Fibroblast of villous mesenchyme (primary cell): Measurements from ENCODE around the gene PLEKHG7. TPM values are rescaled to one million over a fixed set of nuclear protein-coding genes. Genes with fewer than 3 reads are reported as not detected.

Source experiments
- DNase-seq: peaks from one replicate; pipeline ENCODE4 v3.0.0-alpha.2; 2010; ENCODE audit warnings: low read depth
- H3K4me3 ChIP-seq: 2 replicates; pipeline ENCODE4 v1.5.1; 2011; ENCODE audit warnings: low read depth, mild to moderate bottlenecking, low read length
- total RNA-seq: library from RNA; depleted of rRNA; stranded (reverse); fragments of >200 nt; gene quantifications from 2 replicates; pipeline ENCODE4 v1.2.3, GENCODE V29; 2012
- TF ChIP-seq, protein P1 (sequence below): IDR thresholded peaks from 2 replicates; pipeline ENCODE4 v1.5.1; 2012; ENCODE audit warnings: low read depth, mild to moderate bottlenecking, low read length; ENCODE audit not compliant: insufficient read depth

The PLEKHG7 gene
- total RNA-seq, 1 donor, result not detected

DNA sequence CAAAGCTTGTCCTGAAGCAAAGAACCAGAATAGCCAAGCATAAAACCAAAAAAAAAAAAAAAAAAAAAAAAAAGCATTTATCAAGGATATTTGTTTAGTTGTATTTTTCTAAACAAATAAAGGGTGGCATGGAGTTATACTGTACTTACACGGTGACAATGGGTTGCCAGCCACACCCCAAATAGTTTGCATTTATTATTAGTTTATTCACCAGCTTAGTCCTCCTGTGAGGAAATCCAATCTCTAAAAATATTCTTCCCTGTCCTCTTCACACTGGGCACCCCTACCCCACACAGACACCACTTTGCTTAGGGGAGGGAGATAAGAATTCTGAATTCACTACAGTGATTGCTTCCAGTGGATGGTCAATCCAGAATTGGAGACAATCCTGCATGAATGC lies 18.9 kb downstream of the PLEKHG7 start:
- H3K4me3 ChIP-seq, result no peak overlapping the region
- DNase-seq, result no peak
- TF ChIP-seq, protein P1, sequence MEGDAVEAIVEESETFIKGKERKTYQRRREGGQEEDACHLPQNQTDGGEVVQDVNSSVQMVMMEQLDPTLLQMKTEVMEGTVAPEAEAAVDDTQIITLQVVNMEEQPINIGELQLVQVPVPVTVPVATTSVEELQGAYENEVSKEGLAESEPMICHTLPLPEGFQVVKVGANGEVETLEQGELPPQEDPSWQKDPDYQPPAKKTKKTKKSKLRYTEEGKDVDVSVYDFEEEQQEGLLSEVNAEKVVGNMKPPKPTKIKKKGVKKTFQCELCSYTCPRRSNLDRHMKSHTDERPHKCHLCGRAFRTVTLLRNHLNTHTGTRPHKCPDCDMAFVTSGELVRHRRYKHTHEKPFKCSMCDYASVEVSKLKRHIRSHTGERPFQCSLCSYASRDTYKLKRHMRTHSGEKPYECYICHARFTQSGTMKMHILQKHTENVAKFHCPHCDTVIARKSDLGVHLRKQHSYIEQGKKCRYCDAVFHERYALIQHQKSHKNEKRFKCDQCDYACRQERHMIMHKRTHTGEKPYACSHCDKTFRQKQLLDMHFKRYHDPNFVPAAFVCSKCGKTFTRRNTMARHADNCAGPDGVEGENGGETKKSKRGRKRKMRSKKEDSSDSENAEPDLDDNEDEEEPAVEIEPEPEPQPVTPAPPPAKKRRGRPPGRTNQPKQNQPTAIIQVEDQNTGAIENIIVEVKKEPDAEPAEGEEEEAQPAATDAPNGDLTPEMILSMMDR, result no peak

DNA sequence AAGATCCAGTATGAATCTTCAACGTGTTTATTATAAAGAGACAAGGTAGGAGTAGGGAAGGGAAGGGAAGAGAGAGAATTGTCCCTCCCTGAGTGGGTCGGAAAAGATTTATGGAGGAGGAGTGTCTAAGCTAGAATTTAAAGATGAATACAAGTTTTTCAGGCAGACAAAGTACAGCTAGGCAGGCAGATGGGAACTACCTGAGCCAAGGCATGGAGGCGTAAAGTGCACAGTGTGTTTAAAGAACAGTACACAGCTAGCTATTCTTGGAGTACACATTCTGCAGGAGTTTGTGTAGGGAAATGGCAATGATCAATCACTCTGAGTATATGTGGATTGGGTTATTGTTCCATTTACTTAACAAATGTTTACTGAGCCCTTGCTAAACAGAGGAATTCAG lies 20.1 kb downstream of the PLEKHG7 start:
- no peak for DNase-seq
- TF ChIP-seq, protein P1, result no peak
- H3K4me3 ChIP-seq, result no peak overlapping the region

DNA sequence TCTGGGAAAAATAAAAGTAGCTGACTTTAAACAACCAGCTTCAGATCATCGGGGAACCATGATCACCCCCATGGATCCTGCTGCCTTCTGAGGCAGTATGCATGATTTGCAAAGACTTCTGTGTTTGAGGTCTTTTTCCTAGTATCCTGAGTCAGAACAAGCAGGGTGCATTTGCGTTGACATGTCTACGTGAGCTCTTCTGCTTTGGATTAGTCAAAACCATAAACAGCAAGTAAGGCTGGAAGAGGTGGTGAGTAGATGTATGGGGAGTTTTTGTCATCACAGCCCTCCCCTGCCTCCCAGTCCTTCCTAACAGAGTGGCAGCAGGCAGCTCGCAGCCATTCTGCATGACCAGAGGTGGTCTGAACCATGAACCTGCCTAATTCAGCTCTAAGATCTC lies 24.1 kb downstream of the PLEKHG7 start:
- no peak for DNase-seq
- TF ChIP-seq, protein P1, result no peak
- H3K4me3 ChIP-seq, result no peak overlapping the region

DNA sequence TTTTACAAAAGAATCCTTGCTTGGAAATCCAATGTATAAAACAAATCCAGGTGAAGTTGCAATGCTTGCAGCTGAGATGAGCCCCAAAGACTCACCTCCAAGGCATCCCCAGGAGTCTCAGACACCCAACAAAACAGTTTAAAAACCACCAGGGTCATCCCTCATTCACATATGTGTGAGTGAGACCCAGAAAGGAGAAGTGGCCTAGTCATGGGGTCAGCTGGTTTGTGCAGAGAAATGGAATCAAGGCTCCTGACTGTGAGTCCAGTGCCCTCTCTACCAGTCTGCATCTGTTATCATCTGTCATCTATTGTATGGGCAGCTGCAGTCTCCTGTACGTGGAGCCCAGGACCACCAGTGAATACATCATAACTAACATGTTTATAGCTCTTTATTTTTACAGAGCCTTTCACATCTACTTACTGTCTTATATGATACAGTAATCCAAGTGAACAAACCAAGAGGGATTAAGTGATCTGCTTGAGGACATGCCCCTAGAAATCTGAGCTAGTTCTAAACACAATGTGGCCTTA lies 27.1 kb downstream of the PLEKHG7 start:
- H3K4me3 ChIP-seq, result no peak overlapping the region
- DNase-seq, result no peak
- TF ChIP-seq, protein P1, result no peak

DNA sequence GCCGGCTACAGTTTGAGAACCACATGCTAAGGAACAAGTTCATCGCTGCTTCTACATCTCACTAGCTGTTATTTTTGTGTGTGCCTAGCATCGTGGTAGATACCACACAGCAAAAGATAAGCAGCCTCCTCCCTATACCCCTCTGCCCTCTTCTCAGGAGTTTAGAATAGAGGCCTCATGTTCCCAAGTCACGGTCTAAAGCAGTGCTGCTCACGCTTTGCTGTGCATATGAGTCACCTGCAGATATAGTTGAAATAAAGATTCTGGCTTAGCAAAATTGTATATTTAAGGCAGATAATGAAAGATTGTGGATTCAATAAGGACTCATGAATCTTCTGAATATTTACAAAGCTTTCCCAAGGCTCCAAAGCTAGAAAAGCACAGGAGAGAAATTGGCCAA lies 28.0 kb downstream of the PLEKHG7 start:
- TF ChIP-seq, protein P1, result no peak
- no peak for DNase-seq

DNA sequence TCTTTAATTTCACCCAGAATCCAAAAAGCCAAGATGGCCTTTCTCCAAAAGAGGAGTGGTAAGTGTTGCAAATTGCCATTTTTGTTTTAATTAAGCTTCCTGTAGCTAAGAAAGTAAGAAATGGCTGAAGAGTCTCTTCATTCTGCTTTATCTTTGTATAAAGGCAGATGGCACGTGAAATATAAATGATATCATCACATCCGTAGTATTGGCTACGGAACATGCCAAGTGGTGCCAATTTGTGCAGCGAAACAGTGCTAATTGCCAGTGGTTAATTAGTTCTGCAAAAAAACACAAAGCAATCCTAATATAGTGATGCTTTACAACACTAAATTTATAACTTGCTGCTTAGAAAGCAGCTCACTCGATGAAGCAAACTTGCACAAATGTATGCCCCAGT lies 29.4 kb downstream of the PLEKHG7 start:
- TF ChIP-seq, protein P1, result no peak
- DNase-seq, result no peak
- no peak overlapping the region for H3K4me3 ChIP-seq

More for the DNA sequence above, 28.0 kb downstream of the PLEKHG7 start:
- H3K4me3 ChIP-seq, result no peak overlapping the region

- no peak for DNase-seq
- TF ChIP-seq, protein P1, result no peak
- no peak overlapping the region for H3K4me3 ChIP-seq
Observed at GRCh38 chr12:92732716-92733115, 29.9 kb downstream of the PLEKHG7 start.
